Keratinocyte (primary cell): Measurements from ENCODE around the gene MRPS15.

Experiments
- EZH2 ChIP-seq: IDR thresholded peaks from one replicate; pipeline ENCODE4 v1.6.1; 2012; ENCODE audit warnings: inconsistent platforms, mild to moderate bottlenecking, low read length, moderate library complexity
- TF ChIP-seq, protein P1 (sequence below), 3 experiments: IDR thresholded peaks in 1 of 3; conservative IDR thresholded peaks in 1 of 3; optimal IDR thresholded peaks in 1 of 3; 2 replicates in 2 of 3; 3 replicates in 1 of 3; pipeline versions ENCODE3 to v1.5.1; 2011; ENCODE audit warnings: low read length in 3 of 3, mild to moderate bottlenecking in 3 of 3, moderate library complexity in 2 of 3, control low read depth in 1 of 3, inconsistent platforms in 1 of 3; ENCODE audit not compliant: insufficient read depth in 2 of 3; ENCODE audit errors: extremely low read depth in 1 of 3

DNA sequence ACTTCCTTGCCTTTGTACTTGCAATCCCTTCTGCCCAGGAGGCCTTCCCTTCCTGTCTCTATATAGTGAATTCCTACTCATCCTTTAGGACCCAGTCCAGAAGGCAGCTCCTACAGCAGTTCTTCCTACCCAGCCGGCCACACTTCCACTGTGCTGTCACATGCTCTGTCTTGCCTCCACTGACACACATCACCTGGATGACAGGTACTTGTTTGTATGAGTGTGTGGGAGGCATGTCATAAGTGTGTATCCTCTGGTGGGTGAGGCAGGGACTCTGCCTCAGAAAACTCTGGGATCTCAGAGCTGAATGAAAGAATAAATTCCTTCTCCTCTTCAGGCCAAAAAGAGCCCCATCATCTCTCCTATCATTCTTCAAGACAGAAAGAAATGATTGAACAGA is 8.8 kb downstream of the MRPS15 start:
- TF ChIP-seq, protein P1, sequence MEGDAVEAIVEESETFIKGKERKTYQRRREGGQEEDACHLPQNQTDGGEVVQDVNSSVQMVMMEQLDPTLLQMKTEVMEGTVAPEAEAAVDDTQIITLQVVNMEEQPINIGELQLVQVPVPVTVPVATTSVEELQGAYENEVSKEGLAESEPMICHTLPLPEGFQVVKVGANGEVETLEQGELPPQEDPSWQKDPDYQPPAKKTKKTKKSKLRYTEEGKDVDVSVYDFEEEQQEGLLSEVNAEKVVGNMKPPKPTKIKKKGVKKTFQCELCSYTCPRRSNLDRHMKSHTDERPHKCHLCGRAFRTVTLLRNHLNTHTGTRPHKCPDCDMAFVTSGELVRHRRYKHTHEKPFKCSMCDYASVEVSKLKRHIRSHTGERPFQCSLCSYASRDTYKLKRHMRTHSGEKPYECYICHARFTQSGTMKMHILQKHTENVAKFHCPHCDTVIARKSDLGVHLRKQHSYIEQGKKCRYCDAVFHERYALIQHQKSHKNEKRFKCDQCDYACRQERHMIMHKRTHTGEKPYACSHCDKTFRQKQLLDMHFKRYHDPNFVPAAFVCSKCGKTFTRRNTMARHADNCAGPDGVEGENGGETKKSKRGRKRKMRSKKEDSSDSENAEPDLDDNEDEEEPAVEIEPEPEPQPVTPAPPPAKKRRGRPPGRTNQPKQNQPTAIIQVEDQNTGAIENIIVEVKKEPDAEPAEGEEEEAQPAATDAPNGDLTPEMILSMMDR (optimal IDR thresholded peaks at IDR 0.05 in 1 of 3, IDR thresholded peaks at IDR 0.05 in 1 of 3, conservative IDR thresholded peaks at IDR 0.05 in 1 of 3; ENCODE audit: extremely low read depth in 1 of 3, insufficient read depth in 2 of 3, low read length in 3 of 3) = no peak
- TF ChIP-seq EZH2 = no peak
